ENCODE results near the gene LRP2.

LRP2 gene

GRCh38 chr2:169086893-169087467 lies 275.4 kb downstream of the LRP2 start:
- TF ChIP-seq CTCF (IDR thresholded peaks at IDR 0.05) = no peak
- no peaks in the 10 kb centered on the region for H3K36me3 ChIP-seq (ENCODE audit: control insufficient read depth, insufficient read depth, low read length)
- H3K27ac ChIP-seq = no peak overlapping the region
- no peak overlapping the region for H2AFZ ChIP-seq
- H3K4me3 ChIP-seq (ENCODE audit: low read depth, low read length) = no peak overlapping the region
- no peaks in the 10 kb centered on the region for H3K4me1 ChIP-seq
- no peak overlapping the region for H3K9ac ChIP-seq
- no peaks in the 10 kb centered on the region for H3K27me3 ChIP-seq (ENCODE audit: control insufficient read depth, insufficient read depth, low read length)
- no peaks in the 10 kb centered on the region for H3K9me3 ChIP-seq (ENCODE audit: control insufficient read depth, low read length)
- no peak overlapping the region for H3K4me2 ChIP-seq (ENCODE audit: low read length)
- no peaks in the 10 kb centered on the region for H3K79me2 ChIP-seq

- no peaks in the 10 kb centered on the region for H3K36me3 ChIP-seq (ENCODE audit: control insufficient read depth, insufficient read depth, low read length)
- H3K9me3 ChIP-seq (ENCODE audit: control insufficient read depth, low read length) = no peaks in the 10 kb centered on the region
- H3K27me3 ChIP-seq (ENCODE audit: control insufficient read depth, insufficient read depth, low read length) = no peaks in the 10 kb centered on the region
- H3K4me1 ChIP-seq = no peaks in the 10 kb centered on the region
- H2AFZ ChIP-seq = no peak overlapping the region
- H3K9ac ChIP-seq = no peak overlapping the region
- H3K4me3 ChIP-seq (ENCODE audit: low read depth, low read length) = no peak overlapping the region
- H3K27ac ChIP-seq = no peak overlapping the region
- no peak overlapping the region for H3K4me2 ChIP-seq (ENCODE audit: low read length)
- no peak for TF ChIP-seq CTCF (IDR thresholded peaks at IDR 0.05)
- H3K79me2 ChIP-seq = no peaks in the 10 kb centered on the region
These were observed 279.3 kb downstream of the LRP2 start for GRCh38 chr2:169082995-169083394.

DNA sequence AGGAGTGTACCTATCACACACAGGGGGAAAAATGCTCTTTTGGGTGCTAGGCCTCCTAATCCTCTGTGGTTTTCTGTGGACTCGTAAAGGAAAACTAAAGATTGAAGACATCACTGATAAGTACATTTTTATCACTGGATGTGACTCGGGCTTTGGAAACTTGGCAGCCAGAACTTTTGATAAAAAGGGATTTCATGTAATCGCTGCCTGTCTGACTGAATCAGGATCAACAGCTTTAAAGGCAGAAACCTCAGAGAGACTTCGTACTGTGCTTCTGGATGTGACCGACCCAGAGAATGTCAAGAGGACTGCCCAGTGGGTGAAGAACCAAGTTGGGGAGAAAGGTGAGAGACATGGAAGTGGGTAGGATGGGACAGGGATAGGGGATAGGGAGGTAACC lies 280.8 kb downstream of the LRP2 start:
- Histone ChIP-seq H3K27me3 (ENCODE audit: control insufficient read depth, insufficient read depth, low read length) (no peaks in the 10 kb centered on the region), H3K79me2 (no peaks in the 10 kb centered on the region), H3K9me3 (ENCODE audit: control insufficient read depth, low read length) (no peaks in the 10 kb centered on the region), H3K27ac (no peak overlapping the region), H3K36me3 (ENCODE audit: control insufficient read depth, insufficient read depth, low read length) (no peaks in the 10 kb centered on the region), H3K4me1 (no peaks in the 10 kb centered on the region), H3K4me3 (ENCODE audit: low read depth, low read length) (no peak overlapping the region), H2AFZ (no peak overlapping the region), H3K4me2 (ENCODE audit: low read length) (no peak overlapping the region), H3K9ac (no peak overlapping the region)
- no peak for TF ChIP-seq CTCF (IDR thresholded peaks at IDR 0.05)

- Histone ChIP-seq H3K4me3 (ENCODE audit: low read depth, low read length) (no peak overlapping the region), H3K27me3 (ENCODE audit: control insufficient read depth, insufficient read depth, low read length) (no peaks in the 10 kb centered on the region), H3K27ac (no peak overlapping the region), H3K9me3 (ENCODE audit: control insufficient read depth, low read length) (no peaks in the 10 kb centered on the region), H3K4me1 (no peaks in the 10 kb centered on the region), H3K9ac (no peak overlapping the region), H2AFZ (no peak overlapping the region), H3K79me2 (no peaks in the 10 kb centered on the region), H3K36me3 (ENCODE audit: control insufficient read depth, insufficient read depth, low read length) (no peaks in the 10 kb centered on the region), H3K4me2 (ENCODE audit: low read length) (no peak overlapping the region)
- TF ChIP-seq CTCF (IDR thresholded peaks at IDR 0.05) = no peak
These were observed 281.9 kb downstream of the LRP2 start for GRCh38 chr2:169080250-169081069.
